Activated T-cell treated with anti-CD3 and anti-CD28 coated beads for 48 hours (primary cell): ENCODE measurements around the gene SLC37A1.
"Not testable (repeated sequence)": the region's sequence is repeated elsewhere in the genome, so short reads cannot be mapped to it uniquely, and the experiment has no call there.

ENCODE experiments used
- DNase-seq: peaks from one replicate; pipeline ENCODE4 v3.0.0-alpha.2; 2020; ENCODE audit warnings: low read depth

Gene SLC37A1

GRCh38 chr21:42619841-42620240 is 106.2 kb downstream of the SLC37A1 start:
- DNase-seq = no peak

- no peak for DNase-seq
These were observed 107.6 kb downstream of the SLC37A1 start for GRCh38 chr21:42621166-42621818.

- no peak for DNase-seq
These were observed 108.1 kb downstream of the SLC37A1 start for GRCh38 chr21:42621819-42622177.

- no peak for DNase-seq
These were observed 108.6 kb downstream of the SLC37A1 start for GRCh38 chr21:42622284-42622683.

GRCh38 chr21:42623694-42624093 is 110.0 kb downstream of the SLC37A1 start:
- no peak for DNase-seq

- no peak for DNase-seq
These were observed 110.6 kb downstream of the SLC37A1 start for GRCh38 chr21:42624095-42624790.

GRCh38 chr21:42624936-42625335 is 111.3 kb downstream of the SLC37A1 start:
- DNase-seq = no peak

- DNase-seq = no peak
These were observed 112.5 kb downstream of the SLC37A1 start for GRCh38 chr21:42626171-42626570.

- DNase-seq = no peak
These were observed 114.1 kb downstream of the SLC37A1 start for GRCh38 chr21:42627527-42628289.

GRCh38 chr21:42628466-42629061 is 114.9 kb downstream of the SLC37A1 start:
- not testable (repeated sequence) for DNase-seq

GRCh38 chr21:42629933-42630589 is 116.4 kb downstream of the SLC37A1 start:
- no peak for DNase-seq

GRCh38 chr21:42630626-42631025 is 117.0 kb downstream of the SLC37A1 start:
- DNase-seq = no peak
